ENCODE measurements around the gene TNFSF13.

DNA sequence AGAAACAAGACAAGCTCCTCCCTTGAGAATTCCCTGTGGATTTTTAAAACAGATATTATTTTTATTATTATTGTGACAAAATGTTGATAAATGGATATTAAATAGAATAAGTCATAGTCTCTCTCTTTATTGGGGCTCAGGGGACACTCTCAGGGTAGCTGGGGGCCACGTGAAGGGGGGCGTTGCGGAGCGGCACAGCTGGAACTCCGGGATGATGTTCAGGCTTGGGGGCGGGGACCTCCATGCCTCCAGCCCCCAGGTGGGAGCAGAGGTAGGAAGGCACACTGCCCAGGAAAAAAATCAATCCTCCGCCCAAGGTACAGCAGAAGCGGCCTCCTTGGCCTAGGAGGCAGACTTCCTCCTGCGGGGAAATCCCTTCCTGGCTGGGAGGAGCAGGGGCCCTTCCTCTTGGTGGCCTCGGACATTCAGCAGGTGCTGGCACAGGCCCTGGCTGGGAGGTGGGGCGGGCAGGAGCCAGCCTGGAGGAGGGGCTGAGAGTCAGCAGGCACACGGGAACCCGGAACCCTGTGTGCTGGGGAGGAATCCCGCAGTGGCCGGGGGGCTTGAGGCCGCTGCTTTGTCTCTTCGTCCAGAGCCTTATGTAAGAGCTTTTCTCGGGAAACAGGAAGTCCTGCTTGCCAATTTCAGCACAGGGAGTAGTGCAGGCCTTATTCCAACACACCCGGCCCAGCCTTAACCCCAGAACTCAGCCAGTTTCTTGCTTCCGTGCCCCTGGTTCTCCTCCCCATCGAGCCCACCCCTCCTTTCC lies 591 bp upstream of the TNFSF13 start:
- no peak for TF ChIP-seq EZH2 (IDR thresholded peaks at IDR 0.05; ENCODE audit: low read depth)
- TF ChIP-seq, protein P1, sequence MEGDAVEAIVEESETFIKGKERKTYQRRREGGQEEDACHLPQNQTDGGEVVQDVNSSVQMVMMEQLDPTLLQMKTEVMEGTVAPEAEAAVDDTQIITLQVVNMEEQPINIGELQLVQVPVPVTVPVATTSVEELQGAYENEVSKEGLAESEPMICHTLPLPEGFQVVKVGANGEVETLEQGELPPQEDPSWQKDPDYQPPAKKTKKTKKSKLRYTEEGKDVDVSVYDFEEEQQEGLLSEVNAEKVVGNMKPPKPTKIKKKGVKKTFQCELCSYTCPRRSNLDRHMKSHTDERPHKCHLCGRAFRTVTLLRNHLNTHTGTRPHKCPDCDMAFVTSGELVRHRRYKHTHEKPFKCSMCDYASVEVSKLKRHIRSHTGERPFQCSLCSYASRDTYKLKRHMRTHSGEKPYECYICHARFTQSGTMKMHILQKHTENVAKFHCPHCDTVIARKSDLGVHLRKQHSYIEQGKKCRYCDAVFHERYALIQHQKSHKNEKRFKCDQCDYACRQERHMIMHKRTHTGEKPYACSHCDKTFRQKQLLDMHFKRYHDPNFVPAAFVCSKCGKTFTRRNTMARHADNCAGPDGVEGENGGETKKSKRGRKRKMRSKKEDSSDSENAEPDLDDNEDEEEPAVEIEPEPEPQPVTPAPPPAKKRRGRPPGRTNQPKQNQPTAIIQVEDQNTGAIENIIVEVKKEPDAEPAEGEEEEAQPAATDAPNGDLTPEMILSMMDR (conservative IDR thresholded peaks at IDR 0.05): no peak

Measured in PC-9 (cell line).